Astrocyte of the spinal cord (primary cell): ENCODE results near the gene ANKRD10.

Source experiments
- DNase-seq: peaks from one replicate; pipeline ENCODE4 v3.0.0; 2011; ENCODE audit warnings: low read depth, low spot score
- H3K4me3 ChIP-seq: 2 replicates; pipeline ENCODE4 v1.5.1; 2011; ENCODE audit warnings: low read depth, mild to moderate bottlenecking, low read length, moderate library complexity
- CTCF ChIP-seq: IDR thresholded peaks from 2 replicates; pipeline ENCODE4 v1.5.1; 2012; ENCODE audit warnings: low read depth, mild to moderate bottlenecking, low read length, inconsistent platforms
- in situ Hi-C: cut with HindIII; loops from 2 replicates; pipeline ENCODE4 v1.10.0; 2017; ENCODE audit warnings: low sequenced_read_pairs

Gene ANKRD10

GRCh38 chr13:110915057-110915873 is at the start of gene ANKRD10:
Gene ANKRD10, minus strand, starts transcription at chr13:110915069. Its CDS starts 135 bp downstream, at chr13:110914934.
- H3K4me3 ChIP-seq, result peak within 1 kb of the TSS; percentile 90
- peak; percentile 80 for TF ChIP-seq CTCF
- in situ Hi-C loops, result no loop called here
- DNase-seq, result peak; percentile 100

- DNase-seq, result no peak
- H3K4me3 ChIP-seq, result no peak overlapping the region
- no peak for TF ChIP-seq CTCF
- in situ Hi-C loops, result no loop called here
These were observed 49.6 kb upstream of the ANKRD10 start for GRCh38 chr13:110964229-110965037.

GRCh38 chr13:110963554-110963970 is 48.7 kb upstream of the ANKRD10 start:
- in situ Hi-C loops, result no loop called here
- H3K4me3 ChIP-seq, result no peak overlapping the region

DNA sequence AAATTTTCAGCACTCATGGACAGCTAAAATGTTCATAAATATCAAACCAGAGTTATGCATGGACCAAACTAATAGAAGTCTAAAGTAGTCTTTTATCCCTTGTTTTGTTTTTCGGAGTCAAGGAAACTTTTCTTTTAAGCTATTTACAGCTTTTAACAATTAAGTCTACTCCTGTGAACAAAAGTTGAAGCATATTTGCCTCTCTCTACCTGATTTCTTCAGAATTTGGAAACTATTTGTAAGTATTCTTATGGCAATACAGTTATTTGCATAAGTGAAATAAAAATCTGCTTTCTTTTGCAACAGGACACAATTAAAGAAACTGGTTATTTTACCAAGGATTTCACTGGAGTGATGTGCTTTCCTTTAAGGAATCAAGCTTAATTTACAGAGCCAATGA is 47.1 kb upstream of the ANKRD10 start:
- DNase-seq, result no peak

More at GRCh38 chr13:110963554-110963970, 48.7 kb upstream of the ANKRD10 start:
- DNase-seq, result no peak
- no peak for TF ChIP-seq CTCF

DNA sequence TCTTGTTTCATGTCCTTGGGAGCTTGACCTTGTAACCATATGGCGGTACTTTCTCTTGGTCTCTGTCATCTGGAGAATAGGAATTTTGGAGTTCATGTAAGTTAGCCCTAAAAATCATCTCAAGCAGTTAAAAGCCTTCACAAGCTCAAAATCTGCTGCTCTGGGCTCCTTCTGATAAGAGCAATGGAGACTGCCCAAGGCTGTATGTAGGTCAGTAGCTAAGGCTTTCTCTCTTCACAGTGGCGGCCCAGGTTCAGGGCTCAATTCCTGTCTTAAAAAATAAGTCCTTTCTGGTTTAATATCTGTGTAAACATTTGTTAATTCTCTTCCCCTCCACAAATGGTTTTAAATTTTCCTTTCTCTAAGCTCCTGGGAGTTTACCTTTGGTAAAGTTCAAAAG is 45.3 kb upstream of the ANKRD10 start:
- no peak for TF ChIP-seq CTCF
- DNase-seq, result no peak
- in situ Hi-C loops, result no loop called here

More for the DNA sequence above, 47.1 kb upstream of the ANKRD10 start:
- H3K4me3 ChIP-seq, result no peak overlapping the region
- in situ Hi-C loops, result no loop called here
- TF ChIP-seq CTCF, result no peak

GRCh38 chr13:110957931-110958330 is 43.1 kb upstream of the ANKRD10 start:
- no peak for DNase-seq
- H3K4me3 ChIP-seq, result no peak overlapping the region
- in situ Hi-C loops, result no loop called here
- no peak for TF ChIP-seq CTCF

More for the DNA sequence above, 45.3 kb upstream of the ANKRD10 start:
- H3K4me3 ChIP-seq, result no peak overlapping the region
